ENCODE data around the gene SLC26A11. TPM values are rescaled to one million over a fixed set of nuclear protein-coding genes. Genes with fewer than 3 reads are reported as not detected.

The SLC26A11 gene
- total RNA-seq, 1 experiment from 2014 or later = 14.7 TPM

- no peaks in the 10 kb centered on the region for H3K27me3 ChIP-seq
- H3K36me3 ChIP-seq = 0 out of 2 replicates have a peak, but pooled peaks cover 2% of the 10 kb centered on the region
- peak overlapping the region; percentile 55 for H3K27ac ChIP-seq
- no peaks in the 10 kb centered on the region for H3K9me3 ChIP-seq (replicated peaks)
- DNase-seq = peak; percentile 95 to 98
- H3K4me1 ChIP-seq = 0 out of 2 replicates have a peak, but pooled peaks cover 2% of the 10 kb centered on the region
- peak overlapping the region; percentile 92 for H3K4me3 ChIP-seq
Measured at GRCh38 chr17:80219013-80219762, 1.0 kb upstream of the SLC26A11 start.

GRCh38 chr17:80219763-80220053, 519 bp upstream of the SLC26A11 start:
- Histone ChIP-seq H3K4me3 (peak overlapping the region; percentile 92), H3K36me3 (0 out of 2 replicates have a peak, but pooled peaks cover 2% of the 10 kb centered on the region)

GRCh38 chr17:80220736-80221215, 549 bp downstream of the SLC26A11 start:
- 0 out of 2 replicates have a peak, but pooled peaks cover 2% of the 10 kb centered on the region for H3K36me3 ChIP-seq
- H3K27me3 ChIP-seq = no peaks in the 10 kb centered on the region
- 0 out of 2 replicates have a peak, but pooled peaks cover 2% of the 10 kb centered on the region for H3K4me1 ChIP-seq
- no peak for DNase-seq
- peak overlapping the region; percentile 92 for H3K4me3 ChIP-seq
- H3K9me3 ChIP-seq (replicated peaks) = no peaks in the 10 kb centered on the region
- H3K27ac ChIP-seq = no peak overlapping the region; the same call in 1 of the 2 replicates

More at GRCh38 chr17:80219763-80220053, 519 bp upstream of the SLC26A11 start:
- DNase-seq = no peak
- Histone ChIP-seq H3K4me1 (0 out of 2 replicates have a peak, but pooled peaks cover 2% of the 10 kb centered on the region), H3K9me3 (replicated peaks) (no peaks in the 10 kb centered on the region), H3K27ac (peak overlapping the region; percentile 55), H3K27me3 (no peaks in the 10 kb centered on the region)

GRCh38 chr17:80221351-80222105, 1.3 kb downstream of the SLC26A11 start:
- Histone ChIP-seq H3K4me3 (no peak overlapping the region), H3K9me3 (replicated peaks) (no peaks in the 10 kb centered on the region), H3K27me3 (no peaks in the 10 kb centered on the region)

GRCh38 chr17:80222376-80223141, 2.3 kb downstream of the SLC26A11 start:
- H3K9me3 ChIP-seq (replicated peaks) = no peaks in the 10 kb centered on the region
- H3K4me3 ChIP-seq = no peak overlapping the region
- no peaks in the 10 kb centered on the region for H3K27me3 ChIP-seq
- H3K4me1 ChIP-seq = 0 out of 2 replicates have a peak, but pooled peaks cover 2% of the 10 kb centered on the region
- H3K36me3 ChIP-seq = 0 out of 2 replicates have a peak, but pooled peaks cover 2% of the 10 kb centered on the region
- DNase-seq = no peak
- H3K27ac ChIP-seq = no peak overlapping the region

More at GRCh38 chr17:80221351-80222105, 1.3 kb downstream of the SLC26A11 start:
- no peak overlapping the region for H3K27ac ChIP-seq
- H3K4me1 ChIP-seq = 0 out of 2 replicates have a peak, but pooled peaks cover 2% of the 10 kb centered on the region
- H3K36me3 ChIP-seq = 0 out of 2 replicates have a peak, but pooled peaks cover 2% of the 10 kb centered on the region
- no peak for DNase-seq

GRCh38 chr17:80223142-80223815, 3.1 kb downstream of the SLC26A11 start:
- Histone ChIP-seq H3K4me3 (no peak overlapping the region), H3K9me3 (replicated peaks) (no peaks in the 10 kb centered on the region), H3K27me3 (no peaks in the 10 kb centered on the region), H3K4me1 (0 out of 2 replicates have a peak, but pooled peaks cover 2% of the 10 kb centered on the region), H3K36me3 (no peaks in the 10 kb centered on the region), H3K27ac (no peak overlapping the region)
- DNase-seq = no peak

GRCh38 chr17:80223838-80224497, 3.7 kb downstream of the SLC26A11 start:
- Histone ChIP-seq H3K36me3 (no peaks in the 10 kb centered on the region), H3K4me3 (no peak overlapping the region), H3K9me3 (replicated peaks) (no peaks in the 10 kb centered on the region), H3K27ac (no peak overlapping the region), H3K27me3 (no peaks in the 10 kb centered on the region), H3K4me1 (0 out of 2 replicates have a peak, but pooled peaks cover 2% of the 10 kb centered on the region)
- DNase-seq = no peak

- no peaks in the 10 kb centered on the region for H3K4me1 ChIP-seq
- no peaks in the 10 kb centered on the region for H3K36me3 ChIP-seq
- no peak for DNase-seq
- H3K9me3 ChIP-seq (replicated peaks) = no peaks in the 10 kb centered on the region
- no peaks in the 10 kb centered on the region for H3K27me3 ChIP-seq
- H3K4me3 ChIP-seq = no peak overlapping the region
- no peak overlapping the region for H3K27ac ChIP-seq
Measured at GRCh38 chr17:80224683-80225082, 4.5 kb downstream of the SLC26A11 start.

GRCh38 chr17:80225230-80225629, 5.0 kb downstream of the SLC26A11 start:
- H3K4me3 ChIP-seq = no peak overlapping the region
- H3K36me3 ChIP-seq = no peaks in the 10 kb centered on the region
- H3K27me3 ChIP-seq = no peaks in the 10 kb centered on the region
- H3K9me3 ChIP-seq (replicated peaks) = no peaks in the 10 kb centered on the region
- no peak overlapping the region for H3K27ac ChIP-seq
- no peaks in the 10 kb centered on the region for H3K4me1 ChIP-seq
- DNase-seq = no peak

GRCh38 chr17:80227156-80227555, 6.9 kb downstream of the SLC26A11 start:
- peaks cover 4% of the 10 kb centered on the region; the same call in 1 of the 2 replicates for H3K36me3 ChIP-seq
- no peak for DNase-seq
- H3K4me1 ChIP-seq = no peaks in the 10 kb centered on the region
- no peak overlapping the region for H3K4me3 ChIP-seq
- H3K9me3 ChIP-seq (replicated peaks) = 0 out of 2 replicates have a peak, but pooled peaks cover 4% of the 10 kb centered on the region
- H3K27ac ChIP-seq = no peak overlapping the region
- no peaks in the 10 kb centered on the region for H3K27me3 ChIP-seq

- no peak for DNase-seq
- no peaks in the 10 kb centered on the region for H3K4me1 ChIP-seq
- no peak overlapping the region for H3K27ac ChIP-seq
- no peaks in the 10 kb centered on the region for H3K27me3 ChIP-seq
- H3K4me3 ChIP-seq = no peak overlapping the region
- H3K36me3 ChIP-seq = peaks cover 4% of the 10 kb centered on the region; the same call in 1 of the 2 replicates
- peaks cover 6% of the 10 kb centered on the region; the same call in 1 of the 2 replicates for H3K9me3 ChIP-seq (replicated peaks)
Measured at GRCh38 chr17:80227666-80228065, 7.4 kb downstream of the SLC26A11 start.

GRCh38 chr17:80228477-80228876, 8.2 kb downstream of the SLC26A11 start:
- no peaks in the 10 kb centered on the region for H3K27me3 ChIP-seq
- H3K4me1 ChIP-seq = no peaks in the 10 kb centered on the region
- no peak overlapping the region for H3K27ac ChIP-seq
- peaks cover 4% of the 10 kb centered on the region; the same call in 1 of the 2 replicates for H3K36me3 ChIP-seq
- no peak overlapping the region for H3K4me3 ChIP-seq
- H3K9me3 ChIP-seq (replicated peaks) = peaks cover 9% of the 10 kb centered on the region; the same call in 1 of the 2 replicates
- DNase-seq = no peak

GRCh38 chr17:80229011-80229410, 8.8 kb downstream of the SLC26A11 start:
- peaks cover 4% of the 10 kb centered on the region; the same call in 1 of the 2 replicates for H3K36me3 ChIP-seq
- H3K27me3 ChIP-seq = no peaks in the 10 kb centered on the region
- peaks cover 11% of the 10 kb centered on the region; the same call in 1 of the 2 replicates for H3K9me3 ChIP-seq (replicated peaks)
- no peaks in the 10 kb centered on the region for H3K4me1 ChIP-seq
- no peak overlapping the region for H3K27ac ChIP-seq
- DNase-seq = no peak
- H3K4me3 ChIP-seq = no peak overlapping the region

All from SJCRH30 (cell line).